A673 (cell line): ENCODE measurements around the gene SLC1A4. TPM values are rescaled to one million over a fixed set of nuclear protein-coding genes. Genes with fewer than 3 reads are reported as not detected.

Source experiments
- BruUV-seq: library from RNA; stranded (reverse); fragments of 400-500 nt; replicated peaks from 2 replicates; lab custom pipeline; 2021; lab: Mats Ljungman, UMichigan
- CTCF ChIA-PET: fragments of 300-600 bp; sonication (Branson Sonifier 250); formaldehyde crosslinking; loops from one replicate; lab custom pipeline; 2022; ENCODE audit warnings: antibody characterized with exemption; lab: Charles Lee
- POLR2A ChIA-PET: fragments of 300-600 bp; sonication (Branson Sonifier 250); formaldehyde crosslinking; loops from one replicate; lab custom pipeline; 2022; ENCODE audit warnings: antibody characterized with exemption; ENCODE audit not compliant: low non-redundant PET; lab: Charles Lee
- DNase-seq: peaks from one replicate; pipeline ENCODE4 v3.0.0-alpha.2; 2015; ENCODE audit warnings: low spot score
- H3K27ac ChIP-seq: fragments of 200-600 bp; sonication (generic); 2 replicates; pipeline ENCODE4 v1.5.1; 2016; ENCODE audit warnings: mixed run types, low read depth, mild to moderate bottlenecking, mixed read lengths, antibody characterized with exemption, low read length; ENCODE audit not compliant: poor library complexity, severe bottlenecking
- H3K27me3 ChIP-seq: fragments of 200-600 bp; sonication (generic); replicated peaks from 2 replicates; pipeline ENCODE4 v1.6.1; 2017; ENCODE audit warnings: mixed run types, low read depth, mild to moderate bottlenecking, mixed read lengths, antibody characterized with exemption, low read length; ENCODE audit not compliant: insufficient read depth, poor library complexity
- H3K36me3 ChIP-seq: fragments of 200-600 bp; sonication (generic); 2 replicates; pipeline ENCODE4 v1.6.1; 2016; ENCODE audit warnings: mixed run types, mild to moderate bottlenecking, mixed read lengths, antibody characterized with exemption, low read length; ENCODE audit not compliant: insufficient read depth, poor library complexity, severe bottlenecking
- H3K4me1 ChIP-seq: fragments of 200-600 bp; sonication (generic); 2 replicates; pipeline ENCODE4 v1.6.1; 2017; ENCODE audit warnings: mixed run types, mild to moderate bottlenecking, mixed read lengths, antibody characterized with exemption, low read length; ENCODE audit not compliant: insufficient read depth, poor library complexity, severe bottlenecking
- H3K4me3 ChIP-seq: fragments of 200-600 bp; sonication (generic); 2 replicates; pipeline ENCODE4 v1.5.1; 2016; ENCODE audit warnings: low read depth, mixed run types, mild to moderate bottlenecking, mixed read lengths, low read length; ENCODE audit not compliant: poor library complexity, severe bottlenecking
- H3K9me3 ChIP-seq: fragments of 200-600 bp; sonication (generic); 2 replicates; pipeline ENCODE4 v1.6.1; 2016; ENCODE audit warnings: mixed run types, low read depth, mild to moderate bottlenecking, mixed read lengths, antibody characterized with exemption, low read length; ENCODE audit not compliant: poor library complexity, severe bottlenecking
- EZH2 ChIP-seq: fragments of 200-600 bp; sonication (generic); IDR thresholded peaks from 2 replicates; pipeline ENCODE4 v1.6.1; 2017; ENCODE audit warnings: borderline replicate concordance, low read depth, mild to moderate bottlenecking, mixed read lengths, antibody characterized with exemption, low read length; ENCODE audit not compliant: poor library complexity, severe bottlenecking
- intact Hi-C: fragments of 100-400 bp; cut with micrococcal nuclease; formaldehyde crosslinking; loops from one replicate; pipeline ENCODE4 v1.10.0; 2022; ENCODE audit not compliant: unreplicated experiment
- total RNA-seq: library from RNA; stranded (reverse); gene quantifications from 2 replicates; pipeline ENCODE4 v1.2.3, GENCODE V29; 2021
- TF ChIP-seq, protein P1 (sequence below): fragments of 300-800, 200-600 bp; sonication (generic); conservative IDR thresholded peaks from 2 replicates; pipeline ENCODE4 v1.5.1; 2017; ENCODE audit warnings: low read depth, mild to moderate bottlenecking, antibody characterized with exemption, low read length, moderate library complexity, mixed read lengths

SLC1A4 gene
- total RNA-seq, 1 experiment from 2014 or later = 78.1 TPM

DNA sequence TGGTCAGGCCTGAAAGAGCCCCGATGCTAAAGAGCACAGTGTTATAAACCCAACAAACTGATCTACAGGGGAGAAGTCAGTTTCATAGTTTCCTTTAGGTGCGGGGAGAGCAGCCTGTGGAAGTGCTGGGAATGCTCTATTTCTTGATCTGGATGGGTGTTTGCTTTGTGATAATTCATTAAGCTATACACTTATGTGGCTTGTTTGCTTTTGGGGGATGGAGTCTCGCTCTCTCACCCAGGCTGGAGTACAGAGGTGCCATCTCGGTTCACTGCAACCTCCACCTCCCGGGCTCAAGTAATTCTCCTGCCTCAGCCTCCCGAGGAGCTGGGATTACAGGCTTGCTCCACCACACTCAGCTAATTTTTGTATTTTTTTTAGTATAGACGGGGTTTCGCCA, 37.0 kb downstream of the SLC1A4 start:
- H3K27ac ChIP-seq = no peak overlapping the region
- H3K4me1 ChIP-seq = peaks cover 7% of the 10 kb centered on the region
- no peaks in the 10 kb centered on the region for H3K9me3 ChIP-seq
- intact Hi-C loops = no loop called here
- ChIA-PET POLR2A (no interaction called here), CTCF (no interaction called here)
- no peaks in the 10 kb centered on the region for H3K27me3 ChIP-seq
- TF ChIP-seq, protein P1, sequence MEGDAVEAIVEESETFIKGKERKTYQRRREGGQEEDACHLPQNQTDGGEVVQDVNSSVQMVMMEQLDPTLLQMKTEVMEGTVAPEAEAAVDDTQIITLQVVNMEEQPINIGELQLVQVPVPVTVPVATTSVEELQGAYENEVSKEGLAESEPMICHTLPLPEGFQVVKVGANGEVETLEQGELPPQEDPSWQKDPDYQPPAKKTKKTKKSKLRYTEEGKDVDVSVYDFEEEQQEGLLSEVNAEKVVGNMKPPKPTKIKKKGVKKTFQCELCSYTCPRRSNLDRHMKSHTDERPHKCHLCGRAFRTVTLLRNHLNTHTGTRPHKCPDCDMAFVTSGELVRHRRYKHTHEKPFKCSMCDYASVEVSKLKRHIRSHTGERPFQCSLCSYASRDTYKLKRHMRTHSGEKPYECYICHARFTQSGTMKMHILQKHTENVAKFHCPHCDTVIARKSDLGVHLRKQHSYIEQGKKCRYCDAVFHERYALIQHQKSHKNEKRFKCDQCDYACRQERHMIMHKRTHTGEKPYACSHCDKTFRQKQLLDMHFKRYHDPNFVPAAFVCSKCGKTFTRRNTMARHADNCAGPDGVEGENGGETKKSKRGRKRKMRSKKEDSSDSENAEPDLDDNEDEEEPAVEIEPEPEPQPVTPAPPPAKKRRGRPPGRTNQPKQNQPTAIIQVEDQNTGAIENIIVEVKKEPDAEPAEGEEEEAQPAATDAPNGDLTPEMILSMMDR = no peak
- no peak for TF ChIP-seq EZH2
- no peak overlapping the region for H3K4me3 ChIP-seq
- peaks cover 17% of the 10 kb centered on the region for H3K36me3 ChIP-seq
- no TSS peak for BruUV-seq
- DNase-seq = no peak

DNA sequence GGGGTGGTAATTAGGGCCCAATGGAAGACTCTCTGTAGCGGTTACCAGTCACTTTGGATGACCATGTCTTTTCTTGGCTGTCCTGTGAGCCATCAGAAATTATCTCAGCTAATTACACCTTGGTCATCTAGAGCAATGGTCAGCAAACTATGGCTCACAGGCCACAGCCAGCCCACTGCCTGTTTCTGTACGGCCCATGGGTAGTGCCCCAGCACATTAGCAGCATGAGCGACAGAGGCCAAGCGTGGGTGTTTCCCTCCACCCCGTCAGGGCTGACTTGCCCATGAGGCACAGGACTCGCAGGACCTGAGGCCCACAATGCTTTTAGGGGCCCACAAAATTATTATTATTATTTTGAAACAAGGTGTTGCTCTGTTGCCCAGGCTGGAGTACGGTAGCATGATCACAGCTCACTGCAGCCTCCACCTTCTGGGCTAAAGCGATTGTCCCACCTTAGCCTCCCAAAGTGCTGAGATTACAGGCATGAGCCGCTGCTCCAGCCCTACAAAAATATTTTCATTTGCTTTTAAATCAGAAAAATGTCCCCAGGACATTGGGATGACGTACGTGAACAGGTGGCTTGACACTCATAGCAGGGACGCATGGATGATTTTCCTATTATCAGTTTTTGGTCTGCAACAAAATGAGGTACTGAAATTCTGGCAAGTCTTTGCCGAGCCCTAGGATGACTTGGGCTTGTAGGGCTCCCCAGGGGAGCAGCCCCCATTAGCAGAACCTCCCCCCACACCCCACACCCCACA, 37.7 kb downstream of the SLC1A4 start:
- ChIA-PET CTCF (no interaction called here), POLR2A (no interaction called here)
- Histone ChIP-seq H3K4me1 (peaks cover 14% of the 10 kb centered on the region), H3K27ac (no peak overlapping the region), H3K4me3 (no peak overlapping the region), H3K36me3 (peaks cover 9% of the 10 kb centered on the region), H3K27me3 (no peaks in the 10 kb centered on the region), H3K9me3 (no peaks in the 10 kb centered on the region)
- intact Hi-C loops = no loop called here
- DNase-seq = no peak
- BruUV-seq = no TSS peak
- TF ChIP-seq, protein P1 = no peak
- TF ChIP-seq EZH2 = no peak

DNA sequence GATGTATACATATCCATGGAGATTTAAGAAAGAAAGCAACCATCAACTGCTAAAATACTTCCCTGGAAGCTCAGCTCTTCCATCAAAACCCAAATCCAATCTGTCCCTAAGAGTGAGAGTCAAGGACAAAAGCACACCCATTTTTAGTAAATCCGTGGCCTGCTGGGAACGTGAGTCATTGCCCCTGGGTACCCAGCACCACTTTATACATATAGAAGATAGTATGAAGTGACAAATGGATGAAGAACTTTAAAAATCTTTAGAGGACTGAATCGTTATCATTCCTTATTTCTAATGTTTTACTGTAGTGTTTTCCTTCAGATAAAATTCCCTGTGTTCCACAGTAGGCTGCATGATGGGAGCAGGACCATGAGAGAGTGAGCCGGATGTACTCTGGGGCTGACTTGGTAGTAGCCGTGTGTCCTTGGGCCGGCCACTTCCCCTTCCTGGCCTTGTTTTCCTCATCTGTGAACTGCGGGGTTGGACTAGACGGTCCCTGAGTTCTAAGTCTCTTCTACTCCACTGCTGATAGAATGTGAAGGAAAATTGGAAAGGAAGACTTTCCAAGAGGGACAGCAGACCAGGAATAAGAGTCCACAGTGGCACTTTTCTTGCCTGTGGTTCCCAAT, 38.5 kb downstream of the SLC1A4 start:
- peak; percentile 28 for DNase-seq
- H3K27me3 ChIP-seq = no peaks in the 10 kb centered on the region
- ChIA-PET CTCF (no interaction called here), POLR2A (no interaction called here)
- no peak for TF ChIP-seq EZH2
- TF ChIP-seq, protein P1 = no peak
- no peaks in the 10 kb centered on the region for H3K9me3 ChIP-seq
- H3K27ac ChIP-seq = no peak overlapping the region
- peaks cover 4% of the 10 kb centered on the region for H3K36me3 ChIP-seq
- H3K4me1 ChIP-seq = peaks cover 20% of the 10 kb centered on the region
- no peak overlapping the region for H3K4me3 ChIP-seq
- no TSS peak for BruUV-seq
- intact Hi-C loops = no loop called here
